GM18861 (cell line): ENCODE results near the gene GABRP.
"Not testable (repeated sequence)": the region's sequence is repeated elsewhere in the genome, so short reads cannot be mapped to it uniquely, and the experiment has no call there.

Experiments
- ATAC-seq: cut with Tn5 transposase; IDR thresholded peaks from one replicate; pipeline ENCODE4 v1.9.1; 2021; ENCODE audit not compliant: unreplicated experiment

Gene GABRP

DNA sequence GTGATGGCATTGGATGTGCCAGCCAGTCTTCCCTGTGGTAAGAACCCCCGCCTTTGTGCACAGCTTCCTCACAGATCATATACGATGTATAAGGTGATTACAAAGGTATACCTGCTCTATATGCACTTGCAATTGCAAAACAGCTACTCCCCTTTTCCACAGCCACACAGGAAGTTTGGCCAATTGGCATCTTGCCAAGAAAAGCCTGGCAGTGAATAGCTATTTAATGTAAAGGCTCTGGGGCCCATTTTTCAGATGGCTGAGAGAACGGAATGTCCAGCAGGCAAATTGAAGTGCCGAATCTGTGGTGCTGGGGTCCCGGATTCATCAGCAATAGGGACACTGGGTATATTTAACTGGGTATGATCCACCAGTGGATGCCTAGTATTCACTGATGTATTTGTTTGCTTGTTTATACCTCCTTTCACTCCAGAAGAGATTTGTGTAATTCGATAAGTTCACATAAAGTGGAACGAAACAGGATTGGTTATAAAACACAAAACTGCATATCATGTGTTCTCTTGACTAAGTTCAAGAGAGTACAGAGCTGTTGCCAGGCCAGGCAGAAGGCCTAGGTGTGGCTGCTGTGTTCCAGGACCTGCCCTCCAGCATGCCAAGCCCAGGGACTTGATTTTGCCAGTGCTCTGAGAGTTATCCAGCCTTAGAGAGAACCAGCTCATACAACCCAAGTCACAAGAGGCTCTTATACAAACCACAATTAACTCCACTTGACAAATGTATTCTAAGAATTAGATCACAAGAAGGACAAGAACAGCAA lies 27.7 kb upstream of the GABRP start:
- no peak for ATAC-seq

GRCh38 chr5:170756691-170757090 lies 26.8 kb upstream of the GABRP start:
- ATAC-seq: no peak

DNA sequence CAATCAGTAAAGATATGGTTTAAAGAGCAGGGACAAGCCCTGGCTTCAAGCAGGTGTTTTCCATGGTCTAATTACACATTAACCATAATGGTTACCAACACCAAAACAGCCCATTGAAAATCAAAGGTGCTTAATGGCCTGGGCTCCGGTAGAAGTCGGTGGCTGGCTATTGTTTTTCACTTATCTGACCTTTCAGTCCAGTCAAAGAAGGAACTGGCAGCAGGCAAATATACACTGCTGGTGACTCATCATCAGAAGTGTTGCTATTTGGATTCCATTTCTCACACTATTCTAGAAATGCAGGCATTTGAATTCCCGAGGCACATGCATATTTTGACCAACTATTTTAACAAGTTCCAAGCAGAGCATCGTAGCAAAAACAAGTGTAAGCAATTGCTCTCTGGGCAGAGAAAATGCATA lies 26.3 kb upstream of the GABRP start:
- peak; percentile 90 for ATAC-seq

DNA sequence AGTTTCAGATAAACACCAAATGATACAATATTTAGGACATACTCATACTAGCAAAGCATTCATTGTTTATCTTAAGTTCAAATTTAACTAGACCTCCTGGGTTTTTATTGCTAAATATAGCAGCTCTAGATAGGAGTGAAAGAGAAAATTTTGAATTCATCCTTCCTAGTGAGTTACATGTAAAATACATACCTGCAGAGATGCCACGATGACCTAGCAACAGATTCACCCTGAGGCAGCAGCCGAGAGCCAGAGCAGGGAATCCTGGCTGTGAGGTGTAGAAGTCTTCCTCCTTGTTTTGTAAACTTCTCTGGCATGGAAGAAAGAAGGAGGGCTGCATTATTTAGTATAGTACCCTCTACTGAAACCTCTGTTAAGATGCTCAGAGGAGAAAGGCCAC lies 25.9 kb upstream of the GABRP start:
- no peak for ATAC-seq

GRCh38 chr5:170758481-170758880 lies 25.0 kb upstream of the GABRP start:
- no peak for ATAC-seq

DNA sequence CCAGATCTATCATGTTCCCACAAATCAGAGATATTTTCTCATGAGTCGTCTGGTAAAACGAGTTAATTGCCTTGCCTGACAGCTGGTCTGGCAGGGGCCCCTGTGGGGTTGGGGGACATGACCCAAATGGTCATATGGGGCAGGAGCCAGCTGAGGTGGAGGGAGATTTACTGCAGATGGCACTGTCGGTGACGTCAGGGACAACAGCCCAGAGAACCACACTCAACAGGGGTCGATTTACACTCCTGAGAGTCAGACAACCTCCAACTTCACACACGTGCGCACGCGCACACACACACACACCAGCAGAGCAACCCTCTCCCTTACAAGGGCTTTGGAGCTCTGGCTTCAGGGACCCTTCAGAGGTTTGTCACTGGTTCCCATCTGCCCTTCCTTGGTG lies 23.4 kb upstream of the GABRP start:
- ATAC-seq: no peak

DNA sequence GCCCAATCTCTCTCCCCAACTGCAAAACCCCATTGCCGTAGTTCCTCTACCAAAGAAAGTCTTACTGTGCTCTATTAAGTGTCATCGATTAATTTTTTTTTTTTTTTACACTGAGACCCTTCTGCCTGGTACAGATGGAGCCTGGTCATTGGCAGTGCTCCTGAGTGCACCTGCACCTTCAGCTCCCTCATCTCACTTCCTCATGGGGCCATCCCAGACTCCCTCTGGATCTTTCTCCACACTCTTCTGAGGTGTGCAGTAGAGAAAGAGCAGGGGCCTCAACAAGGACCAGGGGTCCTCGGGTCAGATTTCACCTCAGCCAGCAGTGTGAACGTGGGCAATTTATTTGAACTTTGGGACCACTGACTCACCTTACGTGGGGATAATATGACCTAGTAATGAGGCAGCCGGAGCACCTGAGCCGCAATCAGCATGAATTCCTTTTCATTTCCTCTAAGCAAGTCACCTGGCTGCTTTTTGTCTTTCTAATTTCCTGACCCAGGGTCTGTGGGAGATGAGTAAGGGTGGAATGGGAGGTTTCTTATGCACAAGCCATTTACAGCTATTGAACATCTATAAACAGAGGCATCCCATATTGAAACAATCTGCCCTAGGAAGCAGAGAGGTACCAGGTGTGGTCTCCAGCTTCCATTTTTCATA lies 22.3 kb upstream of the GABRP start:
- no peak for ATAC-seq

DNA sequence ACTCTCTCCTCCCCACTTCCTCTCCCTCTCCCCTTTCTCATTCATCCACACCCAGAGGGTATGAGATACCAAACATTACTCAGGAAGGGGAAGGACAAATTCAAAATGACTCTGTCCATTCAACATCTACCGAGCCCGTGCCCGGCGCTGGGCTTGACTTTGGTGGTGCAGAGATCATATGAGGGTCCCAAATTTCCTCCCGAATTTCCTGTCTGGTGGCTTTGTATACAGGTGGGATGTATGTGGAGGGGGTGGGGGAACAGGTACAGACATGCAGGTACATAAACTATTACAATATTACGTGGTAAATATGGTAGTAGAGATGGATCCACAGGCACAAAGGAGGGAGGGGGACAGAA lies 21.8 kb upstream of the GABRP start:
- no peak for ATAC-seq

DNA sequence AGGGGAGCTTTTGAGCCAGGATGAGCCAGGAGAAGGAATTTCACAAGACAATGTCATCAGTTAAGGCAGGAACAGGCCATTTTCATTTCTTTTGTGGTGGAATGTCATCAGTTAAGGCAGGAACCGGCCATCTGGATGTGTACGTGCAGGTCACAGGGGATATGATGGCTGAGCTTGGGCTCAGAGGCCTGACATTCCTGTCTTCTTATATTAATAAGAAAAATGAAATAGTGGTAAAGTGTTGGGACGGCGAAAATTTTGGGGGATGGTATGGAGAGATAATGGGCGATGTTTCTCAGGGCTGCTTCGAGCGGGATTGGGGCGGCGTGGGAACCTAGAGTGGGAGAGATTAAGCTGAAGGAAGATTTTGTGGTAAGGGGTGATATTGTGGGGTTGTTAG lies 21.2 kb upstream of the GABRP start:
- ATAC-seq: not testable (repeated sequence)

DNA sequence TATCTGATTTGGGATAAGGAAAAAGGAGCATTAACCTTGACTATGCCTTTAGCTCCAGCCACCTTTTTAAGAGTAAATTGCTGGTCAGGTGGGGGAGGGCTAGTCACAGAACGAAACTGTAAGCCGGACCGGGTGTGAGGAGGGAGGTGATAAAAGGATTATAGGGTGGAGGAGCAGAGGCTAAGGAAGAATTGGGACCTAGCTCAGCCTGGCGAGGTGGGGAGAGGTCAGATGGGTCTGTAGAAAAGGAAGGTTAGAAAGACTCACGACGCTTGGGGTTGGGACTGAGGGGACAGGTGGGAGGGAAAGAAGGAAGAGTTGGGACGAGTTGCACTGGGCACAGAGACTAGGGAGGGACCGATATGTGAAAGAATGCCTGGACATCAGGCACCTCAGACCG lies 17.7 kb upstream of the GABRP start:
- not testable (repeated sequence) for ATAC-seq

- ATAC-seq: no peak
These were observed 14.3 kb upstream of the GABRP start for GRCh38 chr5:170769246-170769645.

DNA sequence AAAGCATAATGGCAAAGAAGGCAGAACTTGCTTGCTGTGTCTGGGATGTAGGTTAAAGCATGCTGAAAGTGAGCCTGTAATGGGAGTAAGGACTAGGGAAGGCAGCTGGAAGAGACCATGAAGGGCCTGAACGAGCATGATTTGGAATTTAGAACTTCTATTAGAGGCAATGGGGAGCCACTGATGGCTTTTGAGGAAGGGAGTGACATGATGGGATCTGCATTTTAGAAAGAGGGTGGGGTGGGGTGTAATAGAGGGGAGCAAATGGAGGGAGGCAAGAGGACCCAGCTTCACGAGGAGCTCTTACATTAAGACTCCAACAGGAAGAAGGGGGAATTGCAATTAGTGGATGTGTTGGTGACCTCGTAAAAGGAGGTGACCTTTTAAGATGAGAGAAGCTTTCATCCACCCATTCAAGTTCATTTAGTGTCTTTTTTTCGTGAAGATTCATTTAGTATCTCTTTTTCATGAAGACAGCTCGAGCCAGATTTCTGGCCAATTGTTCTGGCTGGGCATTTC lies 13.6 kb upstream of the GABRP start:
- ATAC-seq: no peak

GRCh38 chr5:170771496-170771895 lies 12.0 kb upstream of the GABRP start:
- no peak for ATAC-seq

GRCh38 chr5:170773024-170773985 lies 10.2 kb upstream of the GABRP start:
- no peak for ATAC-seq

DNA sequence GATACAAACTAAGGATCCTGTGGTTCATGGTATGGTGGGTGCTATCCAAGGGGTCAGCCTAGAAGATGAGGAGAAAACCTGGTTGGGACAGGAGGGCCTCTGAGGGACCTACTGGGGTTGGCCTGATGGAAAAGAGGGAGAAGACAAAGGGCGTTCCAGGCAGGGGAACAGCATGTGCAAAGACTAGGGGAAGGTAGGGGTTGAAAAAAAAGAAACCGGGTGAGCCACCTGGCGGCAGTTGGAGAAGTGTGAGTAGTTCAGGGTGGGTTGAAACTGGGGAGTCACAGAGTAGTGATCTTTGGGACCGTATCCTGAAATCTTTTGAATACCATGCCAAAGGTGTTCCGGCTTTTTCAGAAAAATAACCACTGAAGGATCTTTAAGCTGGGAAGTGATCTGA lies 8.7 kb upstream of the GABRP start:
- no peak for ATAC-seq

DNA sequence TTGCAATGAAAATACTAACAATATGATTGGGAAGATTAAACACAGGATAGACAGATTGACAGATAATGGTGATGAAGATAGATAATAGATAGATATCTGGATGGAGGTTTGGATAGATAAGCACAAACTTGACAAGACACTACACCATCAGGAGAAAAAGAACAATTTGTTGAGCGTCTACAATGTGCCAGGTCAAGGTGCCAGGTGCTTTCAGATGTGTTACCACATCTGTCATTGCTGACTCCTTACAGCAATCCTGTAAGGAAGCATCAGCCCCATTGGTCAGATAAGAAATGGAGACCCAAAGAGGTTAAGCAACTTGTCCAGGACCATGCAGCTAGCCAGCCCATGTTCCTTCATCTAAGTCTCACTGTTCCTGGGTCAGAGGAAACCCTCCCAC lies 1.6 kb upstream of the GABRP start:
- no peak for ATAC-seq

DNA sequence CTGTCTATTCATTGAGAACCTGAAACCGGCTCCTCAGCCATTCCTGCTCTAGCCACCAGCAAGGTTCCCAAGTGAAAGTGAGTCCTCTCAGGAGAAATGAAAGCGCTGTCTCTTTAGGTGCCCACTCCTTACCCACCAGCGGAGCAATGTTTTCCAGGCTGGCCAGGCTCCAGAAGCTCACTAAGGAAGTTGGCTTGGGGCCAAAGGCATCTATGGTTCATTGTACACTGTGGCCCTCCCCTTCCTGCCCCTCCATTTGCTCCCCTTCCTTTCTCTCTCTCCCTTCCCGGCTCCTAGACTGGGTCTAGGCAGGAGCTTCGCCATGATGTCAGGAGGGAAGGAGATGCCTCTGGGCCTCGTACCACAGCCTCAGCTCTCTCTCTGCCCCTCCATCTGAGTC lies 1.1 kb upstream of the GABRP start:
- ATAC-seq: no peak

DNA sequence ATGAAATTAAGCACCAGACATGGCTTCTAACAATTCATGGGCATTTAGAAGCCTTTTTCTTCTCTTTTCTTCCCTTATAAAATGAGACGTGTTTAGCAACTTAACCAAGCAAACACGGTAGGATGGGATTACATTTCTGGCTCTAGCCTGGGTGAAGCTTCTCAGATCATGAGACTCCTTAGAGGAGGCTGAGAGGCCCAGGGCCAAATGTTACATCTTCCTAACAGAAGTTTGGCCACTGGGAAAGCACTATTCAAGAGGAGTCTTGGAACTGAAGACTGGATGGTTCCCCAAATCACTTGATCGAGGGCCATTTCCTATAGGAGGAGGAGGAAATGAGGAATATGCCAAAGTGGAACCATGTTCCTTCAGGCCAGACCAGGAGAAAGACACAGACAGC lies 1.9 kb downstream of the GABRP start:
- ATAC-seq: no peak

GRCh38 chr5:170787216-170787615 lies 3.7 kb downstream of the GABRP start:
- ATAC-seq: no peak

GRCh38 chr5:170788626-170789304 lies 5.2 kb downstream of the GABRP start:
- no peak for ATAC-seq
